Stimulated activated CD8-positive, alpha-beta memory T cell treated with anti-CD3 and anti-CD28 coated beads, Interleukin-7, amount 100 ng/mL, for 1 hour (primary cell): Measurements from ENCODE around the gene ATAD3A.
"Not testable (repeated sequence)": the region's sequence is repeated elsewhere in the genome, so short reads cannot be mapped to it uniquely, and the experiment has no call there.

ENCODE experiments used
- DNase-seq, 2 donors: peaks; one replicate each; pipeline ENCODE4 v3.0.0-alpha.2; 2020; ENCODE audit warnings: low read depth in 2 of 2

Gene ATAD3A

GRCh38 chr1:1511533-1512285, at the start of gene ATAD3A:
TSS of gene ATAD3A (plus strand) at chr1:1512162. CDS start at chr1:1512269, 107 bp downstream.
- peak; percentile 86 to 88 for DNase-seq

DNA sequence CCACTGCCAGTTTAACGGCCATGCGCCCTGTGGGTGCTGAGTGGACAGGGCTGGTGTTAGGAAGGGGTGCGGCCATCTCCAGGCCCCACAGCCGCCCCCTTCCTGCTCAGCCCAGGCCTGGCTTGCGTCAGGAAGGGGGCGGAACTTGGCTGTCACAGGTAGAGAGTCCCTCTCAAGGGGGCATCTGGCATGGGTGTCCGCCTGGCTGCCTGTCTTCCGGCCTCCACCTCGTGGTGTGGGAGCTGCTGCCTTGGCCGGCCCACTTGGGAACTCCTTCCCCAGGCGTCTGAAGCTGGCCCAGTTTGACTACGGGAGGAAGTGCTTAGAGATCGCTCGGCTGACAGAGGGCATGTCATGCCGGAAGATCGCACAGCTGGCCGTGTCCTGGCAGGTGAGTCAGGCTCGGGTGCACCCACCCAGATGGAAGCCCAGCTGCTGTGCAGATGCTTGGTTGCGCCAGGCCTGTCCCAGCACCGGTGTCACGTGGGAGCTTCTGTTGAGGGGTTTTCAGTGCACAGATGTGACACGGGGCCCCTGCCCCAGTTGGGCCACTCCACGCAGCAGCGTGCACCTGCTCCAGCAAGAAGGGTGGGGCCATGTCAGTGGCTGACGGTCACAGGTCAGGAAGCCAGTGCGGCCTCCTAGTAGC, 49.5 kb upstream of the ATAD3A start:
- DNase-seq = no peak

DNA sequence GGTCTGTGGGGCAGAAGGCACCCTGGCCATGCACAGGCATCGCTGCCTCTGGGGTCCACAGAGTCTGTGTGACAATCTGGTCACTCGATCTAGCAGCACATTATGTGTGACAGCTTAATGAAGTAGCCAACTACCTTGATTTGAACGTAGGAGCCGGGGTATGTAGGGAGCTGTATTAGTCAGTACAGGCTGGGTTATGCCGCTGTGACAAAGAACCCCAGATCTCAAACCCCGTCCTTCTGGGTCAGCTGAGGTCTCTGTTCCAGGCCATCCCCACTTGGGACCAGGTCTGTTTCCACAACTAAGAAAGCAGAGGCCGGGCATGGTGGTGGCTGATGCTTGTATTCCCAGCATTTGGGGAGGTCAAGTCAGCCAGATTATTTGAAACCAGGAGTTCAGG, 48.6 kb upstream of the ATAD3A start:
- DNase-seq = no peak

DNA sequence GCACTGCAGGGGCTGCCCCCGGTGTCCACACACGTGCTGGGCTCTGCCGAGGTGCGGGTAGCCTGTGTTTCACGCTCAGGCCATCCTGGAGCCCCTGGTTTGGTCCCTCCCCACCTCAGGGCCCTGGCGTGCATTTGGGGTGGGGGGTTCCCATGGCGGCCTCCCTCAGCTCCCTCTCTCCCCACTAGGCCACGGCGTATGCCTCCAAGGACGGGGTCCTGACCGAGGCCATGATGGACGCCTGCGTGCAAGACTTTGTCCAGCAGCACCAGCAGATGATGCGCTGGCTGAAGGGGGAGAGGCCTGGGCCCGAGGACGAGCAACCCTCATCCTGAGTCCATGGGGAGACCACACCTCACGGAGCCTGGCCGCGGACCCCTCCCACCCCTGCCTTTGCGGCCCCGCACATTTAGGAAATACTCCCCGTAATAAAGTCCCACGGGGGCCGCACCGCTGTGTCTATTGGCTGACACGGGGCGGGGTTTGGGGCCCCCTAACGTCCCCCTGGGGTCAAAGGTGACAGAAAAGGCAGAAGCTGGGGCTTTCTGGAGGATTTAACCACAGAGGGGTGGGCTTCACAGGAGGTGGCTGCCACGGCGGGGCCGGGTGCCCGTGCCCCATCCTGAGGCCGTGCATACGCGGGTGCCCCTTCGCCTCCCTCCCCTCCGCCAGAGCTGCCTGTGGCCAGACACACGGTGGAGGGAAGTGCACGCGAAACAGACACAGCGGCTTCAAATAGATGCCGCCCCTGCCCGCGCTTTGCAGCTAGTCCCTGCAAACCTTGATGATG, 43.6 kb upstream of the ATAD3A start:
- not testable (repeated sequence) for DNase-seq

DNA sequence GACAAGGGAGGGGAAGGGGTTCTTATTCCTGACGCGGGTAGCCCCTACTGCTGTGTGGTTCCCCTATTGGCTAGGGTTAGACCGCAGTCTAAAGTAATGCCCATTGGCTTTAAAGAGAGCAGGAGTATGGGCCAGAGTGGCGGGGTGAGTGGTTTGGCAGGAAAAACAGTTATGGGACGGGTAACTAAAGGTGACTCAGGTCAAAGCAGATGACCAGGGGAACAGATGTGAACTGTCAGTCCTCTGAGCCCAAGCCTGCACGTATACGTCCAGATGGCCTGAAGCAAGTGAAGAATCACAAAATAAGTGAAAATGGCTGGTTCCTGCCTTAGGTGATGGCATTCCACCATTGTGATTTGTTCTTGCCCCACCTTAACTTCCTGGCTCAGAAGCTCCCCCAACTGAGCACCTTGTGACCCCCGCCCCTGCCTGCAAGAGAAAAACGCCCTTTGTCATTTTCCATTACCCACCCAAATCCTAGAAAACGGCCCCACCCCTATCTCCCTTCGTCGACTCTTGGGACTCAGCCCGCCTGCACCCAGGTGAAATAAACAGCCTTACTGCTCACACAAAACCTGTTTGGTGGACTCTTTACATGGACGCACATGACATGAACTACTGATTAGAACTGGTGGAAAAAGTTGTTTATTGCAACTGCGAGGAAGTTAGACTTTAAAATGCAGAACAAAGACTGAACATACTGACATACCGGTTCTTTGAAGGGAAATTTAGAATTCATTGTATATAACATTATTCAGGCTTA, 41.2 kb upstream of the ATAD3A start:
- no peak for DNase-seq

- DNase-seq = peak; percentile 76 to 80
Observed at GRCh38 chr1:1471389-1472052, 40.4 kb upstream of the ATAD3A start, which contains the start of gene ATAD3B. TSS of gene ATAD3B (plus strand) at chr1:1471765. CDS start at chr1:1471885, 120 bp downstream.

DNA sequence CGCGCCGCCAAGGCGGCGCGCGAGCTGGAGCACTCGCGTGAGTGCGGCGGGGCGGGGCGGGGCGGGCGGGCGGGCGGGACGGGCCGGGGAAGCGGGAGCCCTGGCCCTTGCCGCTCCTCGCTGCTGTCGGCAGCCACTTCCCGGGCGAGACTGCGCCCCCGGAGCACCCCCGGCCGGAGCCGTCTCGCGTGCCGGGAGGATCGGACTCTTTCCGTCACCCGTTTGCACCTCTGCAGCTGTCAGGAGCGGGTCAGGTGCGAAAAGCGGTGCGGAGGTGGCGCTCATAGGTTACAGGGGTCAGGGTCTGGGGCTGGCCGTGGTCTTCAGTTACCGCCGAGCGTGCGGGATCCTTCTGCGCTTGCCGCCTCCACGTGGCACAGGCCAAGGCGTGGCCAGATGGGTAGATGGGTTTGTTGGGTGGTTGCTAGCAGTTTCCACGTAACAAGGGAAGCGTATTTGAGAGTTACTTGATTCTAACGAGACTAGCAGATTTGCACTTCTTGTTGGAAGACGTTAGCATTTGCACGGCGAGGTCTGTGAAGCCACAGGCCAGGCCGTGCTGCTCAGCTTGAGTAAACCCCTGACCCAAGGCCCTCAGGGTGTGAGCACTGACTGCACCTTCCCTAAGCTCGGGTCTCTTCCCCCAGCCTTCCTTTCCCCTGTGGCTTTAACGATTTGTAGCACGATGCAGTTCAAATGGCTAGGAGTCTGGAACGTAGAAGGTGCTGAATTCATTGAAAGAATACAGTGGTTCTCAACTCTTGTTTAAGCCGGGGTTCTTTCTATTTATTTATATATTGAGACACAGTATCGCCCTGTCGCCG, 39.7 kb upstream of the ATAD3A start:
- not testable (repeated sequence) for DNase-seq

- not testable (repeated sequence) for DNase-seq
Observed at GRCh38 chr1:1476011-1476410, 36.0 kb upstream of the ATAD3A start.

DNA sequence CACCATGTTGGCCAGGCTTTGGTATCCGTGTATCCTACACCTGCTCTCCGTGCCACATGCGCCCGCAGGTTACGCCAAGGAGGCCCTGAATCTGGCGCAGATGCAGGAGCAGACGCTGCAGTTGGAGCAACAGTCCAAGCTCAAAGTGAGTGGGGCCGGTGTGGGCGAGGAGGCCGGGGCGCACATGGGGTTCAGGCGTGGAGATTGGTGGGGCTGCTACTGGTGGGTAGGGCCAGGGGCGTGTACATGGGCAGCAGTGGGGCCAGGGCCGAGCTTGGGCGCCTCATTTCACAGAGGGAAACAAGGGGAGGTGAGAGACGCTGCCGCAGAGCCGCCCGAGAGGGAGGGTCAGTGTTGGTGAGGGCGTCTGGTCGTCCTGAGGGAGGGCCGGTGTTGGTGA, 34.8 kb upstream of the ATAD3A start:
- no peak for DNase-seq

- no peak for DNase-seq
Observed at GRCh38 chr1:1479547-1480487, 32.1 kb upstream of the ATAD3A start.

GRCh38 chr1:1480488-1480867, 31.5 kb upstream of the ATAD3A start:
- DNase-seq = not testable (repeated sequence)

DNA sequence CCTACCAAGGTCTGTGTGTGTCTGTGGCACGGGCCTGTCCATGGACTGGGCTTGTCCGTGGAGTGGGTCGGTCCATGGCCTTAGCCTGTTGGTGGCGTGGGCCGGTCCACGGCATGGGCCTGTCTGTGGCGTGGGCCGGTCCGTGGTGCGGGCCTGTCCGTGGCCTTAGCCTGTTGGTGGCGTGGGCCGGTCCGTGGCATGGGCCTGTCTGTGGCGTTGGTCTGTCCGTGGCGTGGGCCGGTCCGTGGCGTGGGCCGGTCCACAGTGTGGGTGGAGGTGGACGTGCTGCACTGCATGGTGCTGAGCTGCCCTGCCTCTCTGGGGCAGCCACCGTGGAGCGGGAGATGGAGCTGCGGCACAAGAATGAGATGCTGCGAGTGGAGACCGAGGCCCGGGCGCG, 30.2 kb upstream of the ATAD3A start:
- not testable (repeated sequence) for DNase-seq

- no peak for DNase-seq
Observed at GRCh38 chr1:1482856-1483255, 29.1 kb upstream of the ATAD3A start.

DNA sequence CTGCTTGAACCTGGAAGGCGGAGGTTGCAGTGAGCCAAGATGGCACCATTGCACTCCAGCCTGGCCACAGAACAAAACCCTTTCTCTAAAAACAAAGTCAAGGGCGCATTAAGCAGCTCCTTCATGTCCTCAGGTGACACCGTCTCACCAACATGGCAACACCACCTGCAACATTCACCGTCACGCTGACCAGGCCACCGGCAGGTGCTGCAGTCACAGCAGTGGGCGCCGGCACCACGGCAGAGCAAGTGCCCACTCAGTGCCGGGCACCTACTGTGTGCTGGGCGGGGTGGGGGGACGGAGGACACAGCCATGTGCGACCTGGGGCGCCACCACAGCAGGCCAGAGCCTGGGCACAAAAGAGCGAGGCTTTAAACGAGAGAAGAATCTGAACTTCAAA, 28.2 kb upstream of the ATAD3A start:
- DNase-seq = no peak

- DNase-seq = not testable (repeated sequence)
Observed at GRCh38 chr1:1484976-1485750, 26.8 kb upstream of the ATAD3A start.

DNA sequence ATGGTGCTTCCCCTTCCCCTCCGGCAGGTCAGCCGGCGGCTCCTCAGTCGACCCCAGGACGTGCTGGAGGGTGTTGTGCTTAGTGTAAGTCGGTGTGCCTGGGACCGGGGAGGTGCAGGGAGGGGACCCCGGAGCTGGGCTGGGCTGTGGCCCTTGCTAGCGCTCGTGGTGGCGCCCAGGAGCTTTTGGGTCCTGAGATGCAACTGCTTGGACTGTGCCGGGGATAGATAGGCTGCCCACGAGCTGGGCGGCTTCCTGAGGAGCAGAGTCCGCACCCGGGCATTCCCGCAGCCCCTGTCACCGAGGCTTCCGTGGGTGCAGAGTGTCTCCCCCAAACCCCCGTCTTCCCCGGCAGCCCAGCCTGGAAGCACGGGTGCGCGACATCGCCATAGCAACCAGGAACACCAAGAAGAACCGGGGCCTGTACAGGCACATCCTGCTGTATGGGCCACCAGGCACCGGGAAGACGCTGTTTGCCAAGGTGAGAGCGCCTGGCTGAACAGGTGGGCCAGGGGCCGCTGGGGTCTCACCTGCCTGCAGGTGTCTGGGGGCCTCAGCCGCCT, 26.1 kb upstream of the ATAD3A start:
- not testable (repeated sequence) for DNase-seq

DNA sequence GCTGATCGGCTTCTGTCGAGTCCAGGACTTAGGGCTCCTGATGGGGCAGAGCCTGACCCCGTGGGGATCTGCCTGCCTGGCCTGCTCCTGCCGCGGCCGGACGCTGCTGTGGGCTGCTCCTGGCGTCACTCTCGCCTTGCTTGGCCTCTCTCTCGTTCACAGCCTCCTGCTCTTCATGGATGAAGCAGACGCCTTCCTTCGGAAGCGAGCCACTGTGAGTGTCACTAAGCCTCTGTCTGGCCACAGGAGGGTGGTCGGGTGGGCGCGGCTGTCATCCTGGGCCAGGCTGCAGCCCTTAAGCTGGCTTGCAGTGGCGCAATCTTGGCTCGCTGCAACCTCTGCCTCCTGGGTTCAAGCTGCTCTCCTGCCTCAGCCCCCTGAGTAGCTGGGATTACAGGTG, 24.3 kb upstream of the ATAD3A start:
- no peak for DNase-seq

- DNase-seq = no peak
Observed at GRCh38 chr1:1489231-1489630, 22.7 kb upstream of the ATAD3A start.
